Transverse colon (tissue), 3 donors: Measurements from ENCODE around the gene ADAM10.
A peak's percentile ranks its signal among the peaks of the same experiment; 100 is the strongest.

ENCODE experiments used
- EP300 ChIP-seq: sonication (generic); formaldehyde crosslinking; IDR thresholded peaks from one replicate; pipeline ENCODE4 v1.6.1; 2017; ENCODE audit warnings: antibody characterized with exemption, low read depth
- POLR2A ChIP-seq: fragments of 450-650 bp; IDR thresholded peaks from one replicate; pipeline ENCODE4 v1.6.1; 2016; ENCODE audit warnings: antibody characterized with exemption, mild to moderate bottlenecking, moderate library complexity
- TF ChIP-seq, protein P1 (sequence below), 5 experiments: fragments of 200-600 bp in 3 of 5; fragments of 450-650 bp in 2 of 5; sonication (generic) in 3 of 5; IDR thresholded peaks; 1 replicate in 2 of 5; 2 replicates in 3 of 5; pipeline ENCODE4 v1.5.1; 2016 to 2017; ENCODE audit warnings: antibody characterized with exemption in 5 of 5, inconsistent platforms in 3 of 5, mild to moderate bottlenecking in 2 of 5, moderate library complexity in 1 of 5

GRCh38 chr15:58770857-58771620, 21.5 kb upstream of the ADAM10 start, which contains the start of gene MINDY2:
- TF ChIP-seq POLR2A (peak; percentile 94), EP300 (no peak)
- TF ChIP-seq, protein P1, sequence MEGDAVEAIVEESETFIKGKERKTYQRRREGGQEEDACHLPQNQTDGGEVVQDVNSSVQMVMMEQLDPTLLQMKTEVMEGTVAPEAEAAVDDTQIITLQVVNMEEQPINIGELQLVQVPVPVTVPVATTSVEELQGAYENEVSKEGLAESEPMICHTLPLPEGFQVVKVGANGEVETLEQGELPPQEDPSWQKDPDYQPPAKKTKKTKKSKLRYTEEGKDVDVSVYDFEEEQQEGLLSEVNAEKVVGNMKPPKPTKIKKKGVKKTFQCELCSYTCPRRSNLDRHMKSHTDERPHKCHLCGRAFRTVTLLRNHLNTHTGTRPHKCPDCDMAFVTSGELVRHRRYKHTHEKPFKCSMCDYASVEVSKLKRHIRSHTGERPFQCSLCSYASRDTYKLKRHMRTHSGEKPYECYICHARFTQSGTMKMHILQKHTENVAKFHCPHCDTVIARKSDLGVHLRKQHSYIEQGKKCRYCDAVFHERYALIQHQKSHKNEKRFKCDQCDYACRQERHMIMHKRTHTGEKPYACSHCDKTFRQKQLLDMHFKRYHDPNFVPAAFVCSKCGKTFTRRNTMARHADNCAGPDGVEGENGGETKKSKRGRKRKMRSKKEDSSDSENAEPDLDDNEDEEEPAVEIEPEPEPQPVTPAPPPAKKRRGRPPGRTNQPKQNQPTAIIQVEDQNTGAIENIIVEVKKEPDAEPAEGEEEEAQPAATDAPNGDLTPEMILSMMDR (IDR thresholded peaks at IDR 0.05): peak in 4 of 5 experiments; percentile 23 to 60 (median 32)
